Fibroblast of lung (primary cell): ENCODE measurements around the gene GOLPH3L.

ENCODE experiments used
- CTCF ChIP-seq, 2 donors: IDR thresholded peaks in 1 of 2; conservative IDR thresholded peaks in 1 of 2; 1 replicate in 1 of 2; 2 replicates in 1 of 2; pipeline ENCODE4 v1.5.1; 2011 to 2012; ENCODE audit warnings: low read length in 2 of 2, control low read depth in 1 of 2, inconsistent platforms in 1 of 2, low read depth in 1 of 2, mild to moderate bottlenecking in 1 of 2
- EZH2 ChIP-seq: IDR thresholded peaks from 2 replicates; pipeline ENCODE4 v1.5.1; 2012; ENCODE audit warnings: low read length, control low read depth, mild to moderate bottlenecking; ENCODE audit errors: missing control alignments

- TF ChIP-seq EZH2 (no peak), CTCF (conservative IDR thresholded peaks at IDR 0.05 in 1 of 2, IDR thresholded peaks at IDR 0.05 in 1 of 2; ENCODE audit: low read depth in 1 of 2, low read length in 2 of 2) (no peak)
Measured at GRCh38 chr1:150683914-150684313, 13.0 kb downstream of the GOLPH3L start.
